Stimulated activated CD4-positive, alpha-beta T cell treated with anti-CD3 and anti-CD28 coated beads, Interleukin-4, amount 100 ng/mL, for 24 hours (primary cell): ENCODE data around the gene NBAS.
"Not testable (repeated sequence)": the region's sequence is repeated elsewhere in the genome, so short reads cannot be mapped to it uniquely, and the experiment has no call there.

ENCODE experiments used
- DNase-seq: peaks from one replicate; pipeline ENCODE4 v3.0.0-alpha.2; 2020

The NBAS gene

GRCh38 chr2:15298770-15299169 lies 262.4 kb downstream of the NBAS start:
- DNase-seq: no peak

GRCh38 chr2:15293262-15293937 lies 267.7 kb downstream of the NBAS start:
- DNase-seq: no peak

- DNase-seq: no peak
These were observed 273.5 kb downstream of the NBAS start for GRCh38 chr2:15287447-15288184.

GRCh38 chr2:15284614-15285013 lies 276.5 kb downstream of the NBAS start:
- no peak for DNase-seq

- DNase-seq: no peak
These were observed 279.5 kb downstream of the NBAS start for GRCh38 chr2:15281681-15282080.

- no peak for DNase-seq
These were observed 281.8 kb downstream of the NBAS start for GRCh38 chr2:15279201-15279876.

- DNase-seq: no peak
These were observed 282.8 kb downstream of the NBAS start for GRCh38 chr2:15278296-15278695.

- DNase-seq: no peak
These were observed 285.8 kb downstream of the NBAS start for GRCh38 chr2:15275346-15275745.

- no peak for DNase-seq
These were observed 287.7 kb downstream of the NBAS start for GRCh38 chr2:15273452-15273851.

- DNase-seq: no peak
These were observed 288.2 kb downstream of the NBAS start for GRCh38 chr2:15272942-15273341.

GRCh38 chr2:15271941-15272542 lies 289.1 kb downstream of the NBAS start:
- DNase-seq: no peak

- DNase-seq: no peak
These were observed 289.9 kb downstream of the NBAS start for GRCh38 chr2:15271276-15271675.

GRCh38 chr2:15269043-15269442 lies 292.1 kb downstream of the NBAS start:
- DNase-seq: no peak

GRCh38 chr2:15265889-15266288 lies 295.2 kb downstream of the NBAS start:
- DNase-seq: no peak

GRCh38 chr2:15263976-15264685 lies 297.0 kb downstream of the NBAS start:
- no peak for DNase-seq

GRCh38 chr2:15262792-15263191 lies 298.3 kb downstream of the NBAS start:
- DNase-seq: no peak

- no peak for DNase-seq
These were observed 300.3 kb downstream of the NBAS start for GRCh38 chr2:15260835-15261234.

GRCh38 chr2:15260196-15260595 lies 300.9 kb downstream of the NBAS start:
- DNase-seq: no peak

GRCh38 chr2:15259356-15259756 lies 301.8 kb downstream of the NBAS start:
- DNase-seq: no peak

- DNase-seq: not testable (repeated sequence)
These were observed 302.7 kb downstream of the NBAS start for GRCh38 chr2:15258385-15258784.

GRCh38 chr2:15253835-15254286 lies 307.3 kb downstream of the NBAS start:
- DNase-seq: no peak

- no peak for DNase-seq
These were observed 307.9 kb downstream of the NBAS start for GRCh38 chr2:15253247-15253646.

GRCh38 chr2:15251753-15252152 lies 309.4 kb downstream of the NBAS start:
- DNase-seq: no peak
